Body of pancreas (tissue), 4 donors: ENCODE measurements around the gene DBNL.

Experiments used
- POLR2A ChIP-seq, 3 donors: fragments of 450-650 bp; IDR thresholded peaks; one replicate each; pipeline ENCODE4 v1.6.1; 2016; ENCODE audit warnings: antibody characterized with exemption in 3 of 3, mild to moderate bottlenecking in 2 of 3
- TF ChIP-seq, protein P1 (sequence below), 7 experiments: fragments of 450-650 bp in 4 of 7; fragments of 200-600 bp in 3 of 7; sonication (generic) in 3 of 7; IDR thresholded peaks; one replicate each; pipeline ENCODE4 v1.5.1; 2016 to 2019; ENCODE audit warnings: antibody characterized with exemption in 7 of 7

DNA sequence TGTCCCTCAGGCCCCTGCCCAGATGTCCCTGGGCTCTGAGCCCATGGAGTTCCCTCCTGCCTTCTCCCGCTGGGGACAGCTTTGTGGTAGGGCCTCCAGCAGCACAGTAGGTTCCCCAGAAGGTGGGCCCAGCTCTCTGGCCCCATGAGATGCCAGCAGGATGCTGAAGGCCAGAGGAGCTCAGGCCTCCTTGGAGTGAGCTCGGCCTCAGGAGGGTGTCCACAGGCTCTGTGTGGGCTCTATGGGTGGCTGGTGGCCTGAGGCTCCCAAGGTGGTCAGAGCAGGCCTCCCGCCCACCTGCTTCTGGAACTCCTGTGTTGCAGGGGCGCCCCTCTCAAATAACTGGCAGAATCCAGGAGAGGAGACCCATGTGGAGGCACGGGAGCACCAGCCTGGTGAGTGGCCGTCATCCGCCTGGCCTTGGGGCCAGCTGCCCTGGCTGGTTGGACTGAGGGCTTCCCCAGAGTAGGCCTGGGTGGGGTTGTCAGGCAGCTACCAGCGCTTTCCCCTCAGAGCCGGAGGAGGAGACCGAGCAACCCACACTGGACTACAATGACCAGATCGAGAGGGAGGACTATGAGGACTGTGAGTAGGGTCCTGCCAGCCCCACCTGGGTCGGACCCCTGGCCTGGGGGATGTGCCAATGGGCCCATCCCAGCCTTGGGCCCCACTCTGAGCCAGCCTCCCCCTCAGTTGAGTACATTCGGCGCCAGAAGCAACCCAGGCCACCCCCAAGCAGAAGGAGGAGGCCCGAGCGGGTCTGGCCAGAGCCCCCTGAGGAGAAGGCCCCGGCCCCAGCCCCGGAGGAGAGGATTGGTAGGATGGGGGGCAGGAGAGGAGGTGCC is 62.8 kb downstream of the DBNL start:
- TF ChIP-seq, protein P1, sequence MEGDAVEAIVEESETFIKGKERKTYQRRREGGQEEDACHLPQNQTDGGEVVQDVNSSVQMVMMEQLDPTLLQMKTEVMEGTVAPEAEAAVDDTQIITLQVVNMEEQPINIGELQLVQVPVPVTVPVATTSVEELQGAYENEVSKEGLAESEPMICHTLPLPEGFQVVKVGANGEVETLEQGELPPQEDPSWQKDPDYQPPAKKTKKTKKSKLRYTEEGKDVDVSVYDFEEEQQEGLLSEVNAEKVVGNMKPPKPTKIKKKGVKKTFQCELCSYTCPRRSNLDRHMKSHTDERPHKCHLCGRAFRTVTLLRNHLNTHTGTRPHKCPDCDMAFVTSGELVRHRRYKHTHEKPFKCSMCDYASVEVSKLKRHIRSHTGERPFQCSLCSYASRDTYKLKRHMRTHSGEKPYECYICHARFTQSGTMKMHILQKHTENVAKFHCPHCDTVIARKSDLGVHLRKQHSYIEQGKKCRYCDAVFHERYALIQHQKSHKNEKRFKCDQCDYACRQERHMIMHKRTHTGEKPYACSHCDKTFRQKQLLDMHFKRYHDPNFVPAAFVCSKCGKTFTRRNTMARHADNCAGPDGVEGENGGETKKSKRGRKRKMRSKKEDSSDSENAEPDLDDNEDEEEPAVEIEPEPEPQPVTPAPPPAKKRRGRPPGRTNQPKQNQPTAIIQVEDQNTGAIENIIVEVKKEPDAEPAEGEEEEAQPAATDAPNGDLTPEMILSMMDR (IDR thresholded peaks at IDR 0.05), result no peak
- TF ChIP-seq POLR2A (IDR thresholded peaks at IDR 0.05), result no peak
